ENCODE measurements around the gene DOK1. TPM values are rescaled to one million over a fixed set of nuclear protein-coding genes. Genes with fewer than 3 reads are reported as not detected.
A peak's percentile ranks its signal among the peaks of the same experiment; 100 is the strongest.

DOK1 gene
- total and polyA plus RNA-seq, 2 donors (not counting 1 experiment from before 2014, with no cell fraction given): 29.1 to 41.4 TPM

- POLR2A ChIA-PET: interaction anchor here (1.0 to 2.7 kb wide), 11 partner anchors 10 to 347 kb away, joined by 3 to 19 read pairs (median 7); partner anchors contain the start of genes CCDC142, INO80B, MRPL53 and PCGF1
- ATAC-seq (ENCODE audit: low read depth) (peak; percentile 0), DNase-seq (no peak)
- Histone ChIP-seq H3K4me2 (replicated peaks; ENCODE audit: low read depth, low read length, poor library complexity, severe bottlenecking) (peak overlapping the region; percentile 95), H3K27me3 (replicated peaks in 1 of 4; ENCODE audit: control extremely low read depth in 1 of 4, control insufficient read depth in 3 of 4, insufficient read depth in 4 of 4, low read length in 3 of 4) (no peaks in the 10 kb centered on the region), H3K79me2 (ENCODE audit: control insufficient read depth, insufficient read depth, low read length) (peaks cover 31% of the 10 kb centered on the region), H3K4me1 (ENCODE audit: control insufficient read depth in 2 of 2, insufficient read depth in 2 of 2, low read length in 2 of 2) (peaks cover 39 to 49% of the 10 kb centered on the region in 2 donors), H3K4me3 (ENCODE audit: control extremely low read depth in 1 of 5, extremely low read depth in 1 of 5, insufficient read depth in 1 of 5, low read depth in 2 of 5, low read length in 4 of 5) (peak overlapping the region; percentile 62 to 98 (median 70)), H3K9ac (ENCODE audit: low read length) (peak overlapping the region; percentile 78), H3K9me3 (ENCODE audit: control extremely low read depth in 1 of 3, control insufficient read depth in 2 of 3, insufficient read depth in 1 of 3, low read length in 2 of 3) (no peaks in the 10 kb centered on the region), H4K20me1 (ENCODE audit: control insufficient read depth, insufficient read depth, low read length, poor library complexity, severe bottlenecking) (peaks cover 17% of the 10 kb centered on the region), H3K27ac (ENCODE audit: low read length in 2 of 2) (peak overlapping the region; percentile 84 to 90), H2AFZ (ENCODE audit: insufficient read depth, low read depth, low read length, poor library complexity, severe bottlenecking) (peak overlapping the region; percentile 81), H3K36me3 (replicated peaks in 1 of 2; ENCODE audit: control extremely low read depth in 1 of 2, control insufficient read depth in 1 of 2, extremely low read depth in 1 of 2, insufficient read depth in 2 of 2, low read length in 1 of 2) (peaks cover 0 to 47% of the 10 kb centered on the region in 2 experiments)
- Mint-ChIP-seq H3K27ac (peak overlapping the region; percentile 96), H3K9me3 (ENCODE audit: insufficient read depth) (no peaks in the 10 kb centered on the region), H3K4me3 (peak overlapping the region; percentile 97), H3K27me3 (no peaks in the 10 kb centered on the region), H3K4me1 (peaks cover 43% of the 10 kb centered on the region)
- WGBS (ENCODE audit: insufficient coverage): 16% methylated on average over 26 of the region's 29 CpGs
- intact Hi-C loops (cut with micrococcal nuclease): loop anchor here (1.0 to 5.0 kb wide), 9 partner anchors 21 to 1296 kb away; partner anchors contain the start of genes C2orf81, CCT7, INO80B and MRPL53
- CTCF ChIA-PET: interaction anchor here (1.0 to 9.6 kb wide), 6 partner anchors 16 to 137 kb away, joined by 3 to 71 read pairs (median 24); partner anchors contain the start of genes CCDC142, PCGF1 and TTC31
- TF ChIP-seq, protein P1, sequence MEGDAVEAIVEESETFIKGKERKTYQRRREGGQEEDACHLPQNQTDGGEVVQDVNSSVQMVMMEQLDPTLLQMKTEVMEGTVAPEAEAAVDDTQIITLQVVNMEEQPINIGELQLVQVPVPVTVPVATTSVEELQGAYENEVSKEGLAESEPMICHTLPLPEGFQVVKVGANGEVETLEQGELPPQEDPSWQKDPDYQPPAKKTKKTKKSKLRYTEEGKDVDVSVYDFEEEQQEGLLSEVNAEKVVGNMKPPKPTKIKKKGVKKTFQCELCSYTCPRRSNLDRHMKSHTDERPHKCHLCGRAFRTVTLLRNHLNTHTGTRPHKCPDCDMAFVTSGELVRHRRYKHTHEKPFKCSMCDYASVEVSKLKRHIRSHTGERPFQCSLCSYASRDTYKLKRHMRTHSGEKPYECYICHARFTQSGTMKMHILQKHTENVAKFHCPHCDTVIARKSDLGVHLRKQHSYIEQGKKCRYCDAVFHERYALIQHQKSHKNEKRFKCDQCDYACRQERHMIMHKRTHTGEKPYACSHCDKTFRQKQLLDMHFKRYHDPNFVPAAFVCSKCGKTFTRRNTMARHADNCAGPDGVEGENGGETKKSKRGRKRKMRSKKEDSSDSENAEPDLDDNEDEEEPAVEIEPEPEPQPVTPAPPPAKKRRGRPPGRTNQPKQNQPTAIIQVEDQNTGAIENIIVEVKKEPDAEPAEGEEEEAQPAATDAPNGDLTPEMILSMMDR (IDR thresholded peaks at IDR 0.05): peak; percentile 1
- no peak for TF ChIP-seq EZH2 (IDR thresholded peaks at IDR 0.05; ENCODE audit: borderline replicate concordance, insufficient read depth, low read depth, low read length, poor library complexity, severe bottlenecking)
These were observed 25.7 kb upstream of the DOK1 start for GRCh38 chr2:74528600-74529356.
